GM12801 (cell line): ENCODE data around the gene ACOT7.

Experiments used
- CTCF ChIP-seq: IDR thresholded peaks from one replicate; pipeline ENCODE4 v1.5.1; 2011; ENCODE audit warnings: control low read depth; ENCODE audit not compliant: insufficient read length; ENCODE audit errors: extremely low read depth

Gene ACOT7

DNA sequence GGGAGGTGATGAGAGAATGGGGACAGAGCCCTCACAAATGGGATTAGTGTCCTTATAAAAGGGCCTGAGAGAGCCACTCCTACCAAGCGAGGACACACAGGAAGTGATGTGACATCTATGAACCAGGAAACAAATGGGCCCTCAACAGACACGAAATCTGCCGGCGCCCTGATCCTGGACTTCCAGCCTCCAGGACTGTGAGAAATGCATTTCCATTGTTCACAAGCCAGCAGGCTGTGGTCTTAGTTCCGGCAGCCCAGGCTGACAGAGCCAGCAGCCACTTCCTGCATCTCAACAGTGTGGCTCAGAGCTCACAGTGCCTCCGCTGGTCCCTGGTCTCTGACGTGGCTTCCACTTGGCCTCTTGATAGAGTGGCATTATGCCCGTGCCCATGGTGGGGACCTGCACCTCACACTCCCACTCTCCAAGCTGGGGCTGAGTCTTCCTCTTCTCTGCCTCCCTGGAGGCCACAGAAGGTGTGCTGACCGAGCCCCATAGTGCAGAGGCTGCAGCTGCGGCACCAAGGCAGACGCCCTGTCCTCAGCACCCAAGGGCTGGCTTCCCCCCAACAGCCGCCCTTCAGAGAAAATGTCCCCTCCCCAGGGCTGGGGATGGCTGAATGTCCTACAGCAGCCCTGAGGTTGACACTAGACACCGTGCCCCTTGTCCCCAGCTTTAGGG is 44.9 kb downstream of the ACOT7 start:
- no peak for TF ChIP-seq CTCF

- no peak for TF ChIP-seq CTCF
These were observed 45.7 kb downstream of the ACOT7 start for GRCh38 chr1:6347641-6348487.

- TF ChIP-seq CTCF = no peak
These were observed 48.1 kb downstream of the ACOT7 start for GRCh38 chr1:6345460-6345859.

DNA sequence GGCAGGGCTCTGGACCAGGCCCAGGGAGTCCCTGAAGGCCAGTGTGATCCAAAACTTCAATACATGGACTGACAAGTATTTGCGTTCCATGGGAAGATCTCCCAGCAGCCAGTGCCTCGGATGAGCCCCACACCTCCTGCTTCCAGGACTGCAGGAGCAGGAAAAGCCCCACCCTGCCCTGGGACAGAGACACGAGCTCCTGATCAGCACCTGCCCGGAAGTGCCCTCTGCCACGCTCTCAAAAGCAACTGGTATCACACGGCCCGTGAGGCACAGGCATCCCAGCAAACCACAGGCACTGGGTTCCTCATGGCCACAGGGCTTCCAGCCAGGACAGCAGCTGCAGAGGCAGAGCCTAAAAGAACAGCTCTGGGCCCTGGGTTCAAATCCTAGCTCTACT is 48.6 kb downstream of the ACOT7 start:
- no peak for TF ChIP-seq CTCF

- no peak for TF ChIP-seq CTCF
These were observed 49.8 kb downstream of the ACOT7 start for GRCh38 chr1:6343506-6344405.

DNA sequence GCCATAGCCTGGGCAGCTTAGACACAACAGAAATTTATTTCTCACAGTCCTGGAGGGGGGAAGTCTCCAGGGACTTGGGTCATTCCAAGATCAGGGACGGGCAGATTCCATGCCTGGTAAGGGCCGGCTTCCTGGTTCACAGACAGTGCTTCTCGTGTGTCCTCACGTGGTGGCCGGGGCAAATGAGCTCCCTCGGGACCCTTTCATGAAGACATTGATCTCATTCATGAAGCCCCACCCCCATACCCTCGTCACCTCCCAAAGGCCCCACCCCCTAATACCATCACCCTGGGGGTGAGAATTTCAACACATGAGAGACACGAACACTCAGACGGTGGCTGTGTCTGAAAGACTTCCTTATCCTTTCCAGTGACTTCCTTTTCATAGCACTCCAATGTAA is 51.5 kb downstream of the ACOT7 start:
- no peak for TF ChIP-seq CTCF

- no peak for TF ChIP-seq CTCF
These were observed 54.9 kb downstream of the ACOT7 start for GRCh38 chr1:6338695-6339094.
